ENCODE results near the gene ATP5F1D. TPM values are rescaled to one million over a fixed set of nuclear protein-coding genes. Genes with fewer than 3 reads are reported as not detected.
A peak's percentile ranks its signal among the peaks of the same experiment; 100 is the strongest.

Gene ATP5F1D
- total RNA-seq, 1 experiment from 2014 or later, result 37.8 TPM

DNA sequence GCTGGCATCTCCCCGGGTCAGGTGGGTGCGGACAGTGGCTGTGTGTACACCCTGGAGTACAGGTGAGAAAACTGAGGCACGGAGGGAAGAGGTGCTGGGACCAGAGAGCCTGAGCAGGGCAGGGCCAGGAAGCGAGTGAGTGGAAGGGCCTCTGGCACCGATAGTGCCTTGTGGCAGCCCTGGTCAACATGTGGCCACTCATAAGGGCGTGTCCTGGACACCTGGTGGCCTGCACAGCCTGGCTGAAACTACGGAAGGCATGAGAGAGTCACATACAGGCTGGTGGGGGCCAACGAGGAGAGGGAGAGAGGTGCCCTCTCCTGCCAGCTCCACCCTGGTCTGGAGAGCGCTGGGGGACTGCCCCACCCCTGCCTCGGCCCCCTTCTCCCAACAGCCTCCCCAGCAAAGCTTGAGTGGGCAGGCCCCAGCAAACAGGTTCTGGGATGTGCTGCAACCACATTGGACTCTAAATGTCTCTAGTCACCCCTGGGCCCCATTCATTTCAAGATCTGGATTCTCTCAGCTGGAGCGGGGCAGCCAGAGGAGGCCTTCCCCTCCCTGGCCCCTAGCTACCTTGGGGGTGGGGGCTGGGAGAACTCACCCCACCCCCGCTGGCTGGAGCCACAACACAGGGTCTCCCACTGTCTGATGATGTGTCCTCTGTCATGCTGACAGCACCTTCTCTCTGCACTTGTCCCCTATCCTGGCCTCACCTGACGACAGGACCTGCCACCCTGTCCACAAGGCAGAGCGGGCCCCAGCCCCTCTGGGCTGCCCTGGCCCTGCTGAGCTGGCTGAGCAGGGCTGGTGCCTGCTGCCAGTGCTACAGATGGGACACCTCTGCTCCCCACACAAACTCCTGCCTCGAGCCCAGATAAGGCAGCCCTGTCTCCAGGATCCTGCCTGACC, 9.6 kb upstream of the ATP5F1D start:
- no peak for DNase-seq (ENCODE audit: extremely low read depth, low read depth)

DNA sequence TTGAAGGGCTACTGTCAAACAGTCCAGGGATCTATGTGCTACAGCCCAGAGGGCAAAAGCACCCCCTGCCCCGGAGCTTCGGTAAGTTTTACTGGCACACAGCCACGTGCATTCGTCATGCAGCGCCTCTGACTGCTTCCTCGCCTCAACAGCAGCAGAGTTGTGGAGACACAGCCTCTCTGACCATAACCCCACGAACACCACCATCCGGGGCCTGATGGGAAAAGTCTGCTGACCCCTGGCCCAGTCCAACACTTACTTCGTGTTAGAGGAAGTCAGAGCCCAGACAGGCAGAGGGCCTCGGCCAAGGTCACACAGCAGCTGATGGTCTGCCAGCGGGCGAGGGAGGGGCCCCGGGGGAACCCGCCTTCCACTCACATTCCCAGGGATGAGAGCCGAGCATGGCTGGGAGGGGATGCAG, 8.9 kb upstream of the ATP5F1D start:
- DNase-seq (ENCODE audit: extremely low read depth, low read depth), result no peak

DNA sequence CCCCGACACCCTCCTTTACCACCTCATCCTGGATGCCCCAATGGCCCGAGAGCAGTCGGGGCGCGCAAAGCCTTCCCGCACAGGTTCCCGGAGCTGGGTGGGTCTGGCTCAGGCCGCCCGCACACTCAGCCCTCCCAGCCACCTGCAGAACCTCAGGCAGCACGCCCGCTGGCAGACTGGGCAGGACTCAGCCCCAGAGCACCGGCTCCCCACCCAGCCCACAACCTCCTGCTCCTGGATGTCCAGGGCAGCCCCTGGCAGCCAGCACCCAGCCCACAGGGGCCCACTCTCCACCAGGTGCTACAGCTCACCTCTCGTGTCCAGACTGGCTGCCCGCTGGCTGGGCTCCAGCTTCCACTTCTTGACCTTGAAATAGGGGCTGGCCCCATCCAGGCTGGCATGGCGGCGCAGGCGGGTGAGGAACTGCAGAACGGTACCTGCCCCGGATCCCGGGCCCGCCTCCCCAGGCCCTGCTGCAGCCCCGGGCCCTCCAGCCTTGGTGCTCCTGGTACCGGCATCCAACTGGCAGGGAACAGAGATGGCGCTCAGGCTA, 8.4 kb upstream of the ATP5F1D start:
- DNase-seq (ENCODE audit: extremely low read depth, low read depth), result no peak

- DNase-seq (ENCODE audit: extremely low read depth, low read depth), result no peak
These were observed 7.2 kb upstream of the ATP5F1D start for GRCh38 chr19:1234051-1234954.

GRCh38 chr19:1234955-1235380, 6.6 kb upstream of the ATP5F1D start:
- no peak for DNase-seq (ENCODE audit: extremely low read depth, low read depth)

- no peak for DNase-seq (ENCODE audit: extremely low read depth, low read depth)
These were observed 5.7 kb upstream of the ATP5F1D start for GRCh38 chr19:1235625-1236538.

DNA sequence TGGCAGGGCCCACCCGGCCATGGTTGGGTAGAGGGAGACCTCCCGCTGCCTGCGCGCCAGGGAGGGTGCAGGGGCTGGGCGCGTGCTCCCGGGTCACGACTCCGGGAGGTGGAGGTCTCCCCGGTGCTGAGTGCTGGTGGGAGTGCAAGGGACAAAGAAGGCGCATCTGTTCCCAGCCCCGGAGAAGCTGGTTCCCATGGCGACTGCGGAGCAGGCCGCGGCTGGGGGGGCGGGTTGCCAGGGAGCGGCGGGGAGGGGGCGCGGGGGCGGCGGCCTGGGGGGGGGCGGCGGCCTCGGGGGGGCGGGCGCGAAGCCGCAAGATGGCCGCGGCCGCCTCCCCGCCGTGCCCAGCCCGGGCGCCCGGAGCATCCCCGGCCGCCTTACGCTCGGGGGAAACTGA, 5.0 kb upstream of the ATP5F1D start:
- no peak for DNase-seq (ENCODE audit: extremely low read depth, low read depth)

DNA sequence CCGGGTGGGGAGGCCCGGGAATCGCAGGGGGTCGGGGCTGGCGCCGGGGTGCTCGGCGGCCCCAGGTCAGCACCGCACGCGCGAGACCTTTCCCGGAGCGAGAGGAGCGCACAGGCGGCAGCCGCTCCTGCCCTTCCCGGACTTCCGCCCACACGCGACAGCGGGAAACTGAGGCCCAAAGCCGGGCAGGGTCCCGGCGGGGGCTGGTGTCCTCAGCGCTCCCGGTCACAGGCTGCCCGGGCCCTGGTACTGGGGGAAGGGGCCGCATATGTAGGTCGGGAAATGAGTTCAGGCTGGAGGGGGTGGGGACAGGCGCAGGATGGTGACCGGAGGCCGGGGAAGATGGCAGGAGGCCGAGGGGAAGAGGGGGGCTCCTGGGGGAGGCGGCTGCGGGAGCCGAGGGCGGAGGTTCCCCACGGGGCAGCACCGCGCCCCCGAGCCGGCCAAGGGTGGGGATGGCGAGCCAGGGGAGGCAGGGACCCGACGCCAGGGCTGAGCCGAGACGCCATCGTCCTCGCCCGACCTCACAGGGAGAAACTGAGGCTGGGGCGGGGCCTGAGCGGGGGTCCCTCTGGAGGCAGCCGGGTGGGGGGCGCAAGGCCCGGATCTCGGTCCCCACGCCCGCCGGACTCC, 4.4 kb upstream of the ATP5F1D start:
- no peak for DNase-seq (ENCODE audit: extremely low read depth, low read depth)

DNA sequence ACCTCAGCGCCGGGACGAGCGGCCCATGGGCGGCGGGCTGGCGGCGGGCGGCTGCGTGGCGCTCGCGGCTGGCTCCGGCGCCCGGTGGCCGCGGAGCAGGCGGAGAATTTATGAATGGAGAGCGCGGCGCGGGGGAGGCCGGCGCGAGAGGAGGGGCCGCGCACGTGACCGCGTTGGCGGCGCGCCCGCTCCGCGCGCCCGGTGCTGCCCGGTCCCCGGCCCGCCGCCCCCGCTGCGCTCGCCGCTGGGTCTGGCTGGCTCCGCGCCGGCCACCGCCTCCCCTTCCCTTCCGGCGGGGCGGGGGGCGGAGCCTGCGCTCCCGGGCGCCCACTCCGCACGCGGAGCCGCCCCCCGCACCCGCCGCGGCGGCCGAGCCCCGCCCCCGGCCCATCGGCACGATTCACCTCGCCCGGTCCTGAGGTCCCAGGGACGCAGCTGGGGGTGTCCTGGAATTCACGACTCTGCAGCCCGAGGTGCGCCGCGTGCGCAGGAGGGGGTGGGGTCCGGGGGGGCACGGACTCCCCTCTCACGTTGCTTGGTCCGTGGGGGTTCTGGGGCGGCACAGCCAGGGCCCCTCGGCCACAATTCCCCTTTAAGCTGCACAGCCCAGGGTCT, 3.7 kb upstream of the ATP5F1D start, which contains the start of gene CBARP:
Gene CBARP (minus strand): TSS at position 252 of the 615 bp plus-strand sequence. CDS start 1,905 bp downstream, outside the sequence.
- DNase-seq (ENCODE audit: extremely low read depth, low read depth), result no peak

DNA sequence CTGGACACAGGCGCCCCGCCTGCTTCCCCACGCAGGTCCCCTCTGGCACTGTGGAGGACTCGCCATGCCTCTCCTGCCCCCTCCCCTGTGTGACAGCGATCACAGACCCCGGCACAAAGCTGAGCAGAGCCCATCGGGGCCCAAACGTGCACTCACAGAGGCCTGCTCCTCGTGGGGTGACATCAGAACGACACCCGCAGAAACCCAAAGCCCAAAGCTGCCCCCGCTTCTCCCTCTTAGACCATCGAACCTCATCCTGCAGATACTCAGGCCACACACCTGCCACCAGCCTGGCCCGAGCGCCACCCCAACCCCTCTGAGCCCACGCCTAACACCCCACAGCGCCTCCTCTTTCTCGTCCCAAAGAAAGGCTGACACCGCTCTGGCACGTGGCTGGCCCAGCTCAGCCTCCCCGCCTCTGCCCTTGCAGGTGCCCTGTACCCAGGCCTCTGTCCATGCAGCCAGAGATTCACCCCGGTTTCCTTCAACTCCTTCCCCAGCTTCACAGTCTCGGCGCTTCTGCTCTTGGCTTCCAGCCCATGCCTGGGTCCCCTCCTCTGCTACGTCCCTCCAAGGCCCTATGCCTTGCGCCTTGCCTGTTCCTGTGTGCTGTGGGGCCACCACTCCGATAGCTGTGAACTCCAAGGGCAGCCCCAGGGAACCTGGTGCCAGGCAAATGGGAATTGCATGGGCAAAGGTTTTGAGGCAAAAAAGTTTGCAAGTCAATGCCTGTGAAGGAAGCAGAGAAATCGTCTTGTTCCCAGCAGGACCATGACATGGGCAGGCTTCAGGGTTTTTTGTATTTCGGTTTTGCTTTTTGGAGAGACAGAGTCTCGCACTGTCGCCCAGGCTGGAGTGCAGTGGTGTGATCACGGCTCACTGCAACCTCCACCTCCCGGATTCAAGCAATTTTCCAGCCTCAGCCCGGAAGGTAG, 2.9 kb upstream of the ATP5F1D start:
- no peak for DNase-seq (ENCODE audit: extremely low read depth, low read depth)

GRCh38 chr19:1239420-1239795, 2.1 kb upstream of the ATP5F1D start:
- no peak for DNase-seq (ENCODE audit: extremely low read depth, low read depth)

GRCh38 chr19:1239796-1240737, 1.5 kb upstream of the ATP5F1D start:
- DNase-seq (ENCODE audit: extremely low read depth, low read depth), result peak; percentile 81

- DNase-seq (ENCODE audit: extremely low read depth, low read depth), result no peak
These were observed 626 bp upstream of the ATP5F1D start for GRCh38 chr19:1240925-1241324.

- peak; percentile 65 for DNase-seq (ENCODE audit: extremely low read depth, low read depth)
These were observed 2.5 kb downstream of the ATP5F1D start for GRCh38 chr19:1243768-1244692.

DNA sequence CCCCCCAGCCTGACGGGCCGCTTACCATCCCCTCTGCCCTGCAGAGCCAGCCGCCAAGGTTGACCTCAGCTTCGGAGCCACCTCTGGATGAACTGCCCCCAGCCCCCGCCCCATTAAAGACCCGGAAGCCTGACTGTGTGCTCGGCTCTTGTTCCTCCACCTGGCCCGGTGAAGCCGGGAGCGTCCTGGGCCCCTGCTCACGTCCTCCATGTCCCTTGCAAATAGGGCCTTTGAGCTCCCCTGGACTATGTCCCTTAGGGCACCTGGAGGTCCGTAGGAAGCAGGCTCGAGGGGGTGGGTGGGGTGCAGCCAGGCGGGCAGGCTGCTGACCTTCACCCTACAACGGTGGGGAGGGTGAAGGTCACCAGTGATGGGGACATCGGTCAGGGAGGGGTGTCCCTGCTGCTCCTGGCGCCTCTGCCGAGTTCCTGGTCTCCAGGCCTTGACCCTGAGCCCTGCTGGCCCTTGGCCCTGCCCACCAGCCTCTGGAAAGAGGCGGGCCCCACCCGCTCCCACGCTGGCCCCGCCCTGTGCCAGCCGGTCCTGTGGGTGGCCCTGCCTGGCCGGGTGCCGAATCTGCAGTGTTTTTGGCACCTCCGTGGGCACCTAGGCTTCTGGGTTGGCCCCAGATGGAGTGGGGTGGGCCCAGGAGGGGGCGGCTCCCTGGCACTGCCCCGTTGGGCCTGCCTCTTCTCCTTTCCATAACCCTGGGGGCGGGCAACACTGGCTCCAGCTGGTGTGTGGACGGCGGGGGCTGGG, 3.3 kb downstream of the ATP5F1D start:
- no peak for DNase-seq (ENCODE audit: extremely low read depth, low read depth)
